Measurements from ENCODE around the gene DPY30.
A peak's percentile ranks its signal among the peaks of the same experiment; 100 is the strongest.
"Not testable (repeated sequence)": the region's sequence is repeated elsewhere in the genome, so short reads cannot be mapped to it uniquely, and the experiment has no call there.

DPY30 gene

GRCh38 chr2:32039447-32040219 is at the start of gene DPY30:
Gene DPY30 (minus strand): TSS chr2:32039805. CDS start chr2:32039456, 349 bp downstream.
- DNase-seq, result peak; percentile 66

DNA sequence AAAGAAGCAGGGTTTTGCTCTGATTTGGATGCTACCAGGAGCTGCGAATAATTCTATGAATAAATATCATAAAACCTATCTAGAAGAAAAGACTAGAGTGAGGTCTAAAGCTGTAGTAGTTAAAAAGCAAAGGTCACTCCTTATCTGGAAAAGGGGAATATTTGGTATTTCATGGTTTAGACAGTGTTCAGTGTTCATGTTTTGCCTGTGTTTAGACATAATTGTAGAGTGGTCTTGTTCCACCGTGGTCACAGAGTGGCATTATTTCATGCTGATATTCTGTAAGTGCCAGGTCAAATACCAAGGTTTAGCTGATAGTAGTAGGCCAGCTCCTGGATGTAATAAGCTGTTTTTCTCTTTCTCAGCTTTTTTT is 34.5 kb upstream of the DPY30 start:
- DNase-seq, result no peak

DNA sequence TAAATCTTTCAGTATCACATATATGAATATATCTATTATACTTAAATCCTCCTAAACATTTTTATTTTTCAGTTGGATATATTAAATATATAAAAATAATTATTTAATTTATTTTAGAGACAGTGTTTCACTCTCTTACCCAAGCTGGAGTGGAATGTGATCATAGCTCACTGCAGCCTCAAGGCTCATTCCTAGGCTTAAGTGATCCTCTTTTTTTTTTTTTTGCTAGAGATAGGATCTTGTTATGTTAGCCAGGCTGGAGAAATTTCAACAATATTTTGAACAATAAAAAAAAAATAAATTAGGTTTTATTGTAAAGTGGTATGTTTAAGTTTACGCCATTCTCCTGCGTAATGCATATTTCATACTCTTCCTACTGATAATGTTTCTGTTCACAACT is 27.9 kb upstream of the DPY30 start:
- no peak for DNase-seq

- DNase-seq, result no peak
Measured at GRCh38 chr2:32064713-32065112, 25.1 kb upstream of the DPY30 start.

- no peak for DNase-seq
Measured at GRCh38 chr2:32064021-32064601, 24.5 kb upstream of the DPY30 start.

DNA sequence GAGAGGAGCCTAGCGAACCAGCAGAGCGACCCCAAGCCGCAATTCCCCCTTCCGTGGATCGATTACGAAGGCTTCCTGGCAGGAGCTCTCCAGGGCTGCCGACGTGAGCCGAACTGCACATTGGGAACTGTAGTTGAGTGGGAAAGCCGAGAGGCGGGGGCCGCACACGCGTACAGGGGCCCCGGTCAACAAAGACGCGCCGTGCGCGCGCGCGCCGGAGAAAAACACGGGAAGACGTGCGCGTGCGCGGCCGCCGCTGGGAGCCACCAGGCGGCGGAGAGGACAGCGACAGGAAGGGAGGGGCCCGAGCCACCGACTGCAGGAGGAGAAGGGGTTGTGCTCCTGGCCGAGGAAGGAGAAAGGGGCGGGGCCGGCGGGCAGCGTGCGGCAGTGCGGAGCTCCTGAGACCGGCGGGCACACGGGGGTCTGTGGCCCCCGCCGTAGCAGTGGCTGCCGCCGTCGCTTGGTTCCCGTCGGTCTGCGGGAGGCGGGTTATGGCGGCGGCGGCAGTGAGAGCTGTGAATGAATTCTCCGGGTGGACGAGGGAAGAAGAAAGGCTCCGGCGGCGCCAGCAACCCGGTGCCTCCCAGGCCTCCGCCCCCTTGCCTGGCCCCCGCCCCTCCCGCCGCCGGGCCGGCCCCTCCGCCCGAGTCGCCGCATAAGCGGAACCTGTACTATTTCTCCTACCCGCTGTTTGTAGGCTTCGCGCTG is 23.9 kb upstream of the DPY30 start, which contains the start of gene SPAST:
Gene SPAST (plus strand): TSS at position 247 of the 711 bp plus-strand sequence. CDS start 276 bp downstream, at position 523.
- peak; percentile 91 for DNase-seq

- DNase-seq, result no peak
Measured at GRCh38 chr2:32061973-32062861, 22.6 kb upstream of the DPY30 start.

DNA sequence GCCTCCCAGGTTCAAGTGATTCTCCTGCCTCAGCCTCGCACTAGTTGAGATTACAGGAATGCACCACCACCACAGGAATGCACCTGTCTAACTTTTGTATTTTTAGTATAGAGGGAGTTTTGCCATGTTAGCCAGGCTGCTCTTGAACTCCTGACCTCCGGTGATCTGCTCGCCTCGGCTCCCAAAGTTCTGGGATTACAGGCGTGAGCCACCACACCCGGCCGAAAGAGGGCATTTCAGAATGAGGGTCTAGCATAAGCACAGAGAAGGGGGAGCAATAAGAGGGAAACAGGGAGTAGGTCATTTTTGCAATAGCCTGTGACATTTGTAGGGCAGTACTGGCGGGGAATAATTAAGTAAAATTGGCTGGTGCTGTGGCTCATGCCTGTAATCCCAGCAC is 21.8 kb upstream of the DPY30 start:
- no peak for DNase-seq

DNA sequence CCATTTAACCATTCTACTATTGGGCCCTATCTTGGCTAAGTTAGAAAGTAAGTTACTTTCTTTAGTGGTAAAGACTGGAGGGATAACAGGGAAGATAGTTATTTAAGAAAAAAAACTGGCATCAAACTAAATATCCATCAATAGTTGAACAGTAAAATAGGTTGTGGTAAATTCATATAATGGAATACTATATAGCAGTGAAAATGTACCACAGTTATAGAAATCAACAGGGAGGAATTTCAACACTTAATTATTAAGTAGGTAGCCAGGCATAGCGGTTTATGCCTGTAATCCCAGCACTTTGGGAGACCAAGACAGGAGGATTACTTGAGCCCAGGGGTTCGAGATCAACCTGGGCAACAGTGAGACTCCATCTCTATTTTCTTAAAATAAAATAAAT is 20.7 kb upstream of the DPY30 start:
- no peak for DNase-seq

GRCh38 chr2:32058130-32058529 is 18.5 kb upstream of the DPY30 start:
- DNase-seq, result no peak

DNA sequence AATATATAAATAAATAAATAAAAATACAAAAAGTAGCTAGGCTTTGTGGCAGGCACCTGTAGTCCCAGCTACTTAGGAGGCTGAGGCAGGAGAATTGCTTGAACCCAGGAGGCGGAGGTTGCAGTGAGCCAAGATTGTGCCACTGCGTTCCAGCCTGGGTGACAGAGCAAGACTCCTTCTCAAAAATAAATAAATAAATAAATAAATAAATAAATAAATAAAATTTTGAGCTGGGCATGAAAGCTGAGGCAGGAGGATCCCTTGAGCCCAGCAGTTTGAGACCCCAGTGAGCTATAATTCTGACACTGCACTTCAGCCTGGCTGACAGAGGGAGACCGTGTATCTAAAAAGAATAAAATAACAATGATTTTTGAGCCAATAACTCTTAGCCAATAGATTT is 15.0 kb upstream of the DPY30 start:
- DNase-seq, result not testable (repeated sequence)

GRCh38 chr2:32051836-32052439 is 12.3 kb upstream of the DPY30 start:
- DNase-seq, result no peak

DNA sequence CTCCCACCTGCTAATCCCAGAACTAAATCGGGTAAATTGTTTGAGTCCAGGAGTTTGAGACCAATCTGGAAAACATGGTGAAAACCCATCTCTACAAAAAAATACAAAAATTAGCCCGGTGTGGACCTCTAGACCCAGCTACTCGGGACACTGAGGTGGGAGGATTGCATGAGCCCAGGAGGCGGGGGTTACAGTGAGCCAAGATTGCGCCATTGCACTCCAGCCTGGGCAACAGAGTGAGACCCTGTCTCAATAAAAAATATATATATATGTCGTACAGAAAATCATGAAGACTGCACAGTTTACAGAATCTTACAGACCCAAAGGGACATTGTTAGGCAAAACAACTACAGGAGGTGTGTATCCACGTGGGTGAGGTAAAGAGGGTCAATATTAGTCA is 4.0 kb upstream of the DPY30 start:
- DNase-seq, result no peak

DNA sequence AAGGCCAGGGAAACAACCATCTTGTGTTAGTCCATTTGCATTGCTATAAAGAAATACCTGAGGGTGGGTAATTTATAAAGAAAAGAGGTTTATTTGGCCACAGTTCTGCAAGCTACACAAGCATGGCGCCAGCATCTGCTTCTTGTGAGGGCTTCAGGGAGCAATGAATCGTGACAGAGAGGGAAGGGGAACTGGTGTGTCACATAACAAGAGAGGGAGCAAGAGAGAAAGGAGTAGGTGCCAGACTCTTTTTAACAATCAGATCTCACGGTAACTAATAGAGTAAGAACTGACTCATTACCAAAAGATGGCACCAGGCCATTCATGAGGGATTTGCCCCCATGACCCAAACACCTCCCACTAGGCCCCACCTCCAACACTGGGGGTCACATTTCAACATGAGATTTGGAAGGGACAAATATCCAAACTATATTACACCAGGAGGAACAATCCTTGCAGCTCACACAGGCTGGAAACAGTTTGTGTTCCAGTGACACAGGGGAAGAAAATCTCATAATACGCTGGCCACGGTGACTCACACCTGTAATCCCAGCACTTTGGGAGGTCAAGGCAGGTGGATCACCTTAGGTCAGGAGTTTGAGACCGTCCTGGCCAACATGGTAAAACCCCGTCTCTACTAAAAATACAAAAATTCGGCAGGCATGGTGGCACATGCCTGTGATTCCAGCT is 5.3 kb downstream of the DPY30 start:
- not testable (repeated sequence) for DNase-seq

DNA sequence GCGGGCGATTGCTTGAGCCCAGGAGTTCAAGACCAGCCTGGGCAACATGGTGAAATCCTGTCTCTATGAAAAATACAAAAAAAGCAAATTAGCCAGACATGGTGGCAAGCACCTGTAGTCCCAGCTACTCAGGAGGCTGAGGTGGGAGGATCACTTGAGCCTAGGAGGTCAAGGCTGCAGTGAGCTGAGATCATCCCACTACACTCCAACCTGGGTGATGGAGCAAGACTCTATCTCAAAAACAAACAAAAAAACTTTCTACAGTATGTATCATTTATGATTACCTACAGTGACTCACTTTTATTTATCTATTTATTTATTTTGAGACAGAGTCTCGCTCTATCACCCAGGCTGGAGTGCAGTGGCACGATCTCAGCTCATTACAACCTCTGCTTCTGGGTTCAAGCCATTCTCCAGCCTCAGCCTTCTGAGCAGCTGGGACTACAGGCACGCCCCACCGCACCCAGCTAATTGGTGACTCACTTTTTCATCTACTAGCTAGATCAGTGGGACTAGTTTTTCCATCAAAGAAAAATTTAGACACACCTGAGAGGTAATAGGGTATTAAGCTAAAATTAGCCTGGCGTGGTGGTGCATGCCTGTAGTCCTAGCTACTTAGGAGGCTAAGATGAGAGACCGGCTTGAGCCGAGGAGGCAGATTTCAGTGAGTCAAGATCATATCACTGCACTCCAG is 20.7 kb downstream of the DPY30 start:
- DNase-seq, result not testable (repeated sequence)

GRCh38 chr2:32012872-32013271 is 26.7 kb downstream of the DPY30 start:
- no peak for DNase-seq

DNA sequence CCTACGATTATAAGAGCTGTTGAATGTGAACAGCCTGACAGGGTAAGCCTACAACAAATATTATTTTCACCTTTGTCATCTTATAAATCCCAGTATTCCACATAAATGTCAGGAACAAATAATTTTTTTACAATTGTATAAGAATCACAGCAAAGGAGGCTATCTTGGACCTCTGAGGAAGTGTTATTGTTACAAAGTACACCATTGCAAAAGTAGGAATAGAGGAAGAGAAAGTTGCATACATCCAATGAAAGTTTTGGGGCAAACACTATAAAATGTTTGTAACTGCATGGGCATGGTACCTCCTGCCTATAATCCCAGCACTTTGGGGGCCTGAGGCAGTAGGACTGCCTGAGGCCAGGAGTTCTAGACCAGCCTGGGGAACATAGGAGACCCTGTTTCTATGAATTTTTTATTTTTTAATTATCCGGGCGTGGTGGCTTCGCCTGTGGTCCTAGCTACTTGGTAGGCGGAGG is 28.1 kb downstream of the DPY30 start:
- DNase-seq, result no peak

DNA sequence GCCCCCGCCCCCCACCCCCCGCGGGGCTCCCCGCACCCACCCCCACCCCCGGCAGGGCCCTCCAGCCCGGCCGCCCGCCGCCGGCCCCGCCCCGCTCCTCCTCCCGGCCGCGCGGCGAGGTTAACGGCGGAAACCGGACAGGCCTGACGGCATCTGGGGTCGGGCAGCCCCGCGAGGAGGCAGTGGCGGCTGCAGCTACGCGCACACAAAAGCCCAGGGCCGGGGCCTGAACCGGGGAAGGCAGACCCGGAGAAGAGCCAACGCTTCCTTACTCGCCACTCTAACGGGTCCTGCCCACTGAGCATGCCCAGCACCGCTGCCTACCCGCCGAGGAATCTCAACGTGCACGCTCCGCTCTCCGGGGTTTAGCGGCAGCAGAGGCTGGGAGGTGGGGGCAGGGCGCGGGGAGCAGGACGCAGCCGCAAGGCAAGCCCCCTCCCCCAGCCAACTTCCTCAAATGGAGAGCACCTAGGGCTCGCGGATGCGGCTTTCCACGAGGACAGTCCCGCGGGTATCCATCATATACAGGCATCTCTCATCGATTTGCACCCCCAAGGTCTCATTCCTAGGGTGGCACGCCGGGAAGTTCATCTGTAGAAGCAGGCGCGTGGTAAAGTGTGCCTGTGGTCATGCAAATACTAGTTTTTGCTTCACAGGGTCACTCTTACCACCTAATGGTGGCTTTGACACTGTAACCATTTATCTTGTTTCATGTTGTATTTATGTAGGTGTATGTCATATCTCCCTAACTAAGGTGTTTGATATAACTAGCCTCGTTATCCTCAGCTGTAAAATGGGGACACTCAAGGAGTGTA is 28.7 kb downstream of the DPY30 start, which contains the start of gene MEMO1:
Gene MEMO1 (minus strand): TSS at position 339 of the 815 bp plus-strand sequence. CDS start 761 bp downstream, outside the sequence.
- peak; percentile 91 for DNase-seq

GRCh38 chr2:32010280-32010669 is 29.3 kb downstream of the DPY30 start:
- DNase-seq, result not testable (repeated sequence)
